GM10266 (cell line): ENCODE results near the gene LRRN4.

Source experiments
- DNase-seq: peaks from one replicate; pipeline ENCODE4 v3.0.0; 2012; ENCODE audit errors: extremely low spot score
- CTCF ChIP-seq: IDR thresholded peaks from 2 replicates; pipeline ENCODE4 v1.5.1; 2012; ENCODE audit warnings: mild to moderate bottlenecking, low read depth; ENCODE audit not compliant: control insufficient read depth, insufficient read depth; ENCODE audit errors: missing control alignments

Gene LRRN4

GRCh38 chr20:6094063-6094462 lies 40.2 kb upstream of the LRRN4 start:
- no peak for DNase-seq
- TF ChIP-seq CTCF, result no peak

- TF ChIP-seq CTCF, result no peak
- DNase-seq, result no peak
These were observed 37.8 kb upstream of the LRRN4 start for GRCh38 chr20:6091661-6092060.

GRCh38 chr20:6086868-6087267 lies 33.0 kb upstream of the LRRN4 start:
- no peak for DNase-seq

GRCh38 chr20:6083926-6084325 lies 30.1 kb upstream of the LRRN4 start:
- TF ChIP-seq CTCF, result no peak
- DNase-seq, result no peak

More at GRCh38 chr20:6086868-6087267, 33.0 kb upstream of the LRRN4 start:
- TF ChIP-seq CTCF, result no peak

GRCh38 chr20:6081236-6081635 lies 27.4 kb upstream of the LRRN4 start:
- TF ChIP-seq CTCF, result no peak
- DNase-seq, result no peak

GRCh38 chr20:6079016-6079415 lies 25.2 kb upstream of the LRRN4 start:
- TF ChIP-seq CTCF, result no peak
- DNase-seq, result no peak

GRCh38 chr20:6075428-6076219 lies 21.8 kb upstream of the LRRN4 start:
- no peak for DNase-seq
- no peak for TF ChIP-seq CTCF
